Epithelial cell of proximal tubule (primary cell): ENCODE data around the gene DPEP1. TPM values are rescaled to one million over a fixed set of nuclear protein-coding genes. Genes with fewer than 3 reads are reported as not detected.

Source experiments
- DNase-seq: peaks from one replicate; pipeline ENCODE4 v3.0.0-alpha.2; 2011; ENCODE audit warnings: low read depth
- H3K4me3 ChIP-seq: 2 replicates; pipeline ENCODE4 v1.5.1; 2011; ENCODE audit warnings: low read depth, mild to moderate bottlenecking, low read length
- total RNA-seq: library from RNA; depleted of rRNA; stranded (reverse); fragments of >200 nt; gene quantifications from 2 replicates; pipeline ENCODE4 v1.2.3, GENCODE V29; 2015
- TF ChIP-seq, protein P1 (sequence below): conservative IDR thresholded peaks from 2 replicates; pipeline ENCODE4 v1.5.1; 2012; ENCODE audit warnings: low read depth, mild to moderate bottlenecking, low read length

DPEP1 gene
- total RNA-seq, 1 donor from 2014 or later = 5.0 TPM

GRCh38 chr16:89581861-89582563, 31.4 kb upstream of the DPEP1 start:
- TF ChIP-seq, protein P1, sequence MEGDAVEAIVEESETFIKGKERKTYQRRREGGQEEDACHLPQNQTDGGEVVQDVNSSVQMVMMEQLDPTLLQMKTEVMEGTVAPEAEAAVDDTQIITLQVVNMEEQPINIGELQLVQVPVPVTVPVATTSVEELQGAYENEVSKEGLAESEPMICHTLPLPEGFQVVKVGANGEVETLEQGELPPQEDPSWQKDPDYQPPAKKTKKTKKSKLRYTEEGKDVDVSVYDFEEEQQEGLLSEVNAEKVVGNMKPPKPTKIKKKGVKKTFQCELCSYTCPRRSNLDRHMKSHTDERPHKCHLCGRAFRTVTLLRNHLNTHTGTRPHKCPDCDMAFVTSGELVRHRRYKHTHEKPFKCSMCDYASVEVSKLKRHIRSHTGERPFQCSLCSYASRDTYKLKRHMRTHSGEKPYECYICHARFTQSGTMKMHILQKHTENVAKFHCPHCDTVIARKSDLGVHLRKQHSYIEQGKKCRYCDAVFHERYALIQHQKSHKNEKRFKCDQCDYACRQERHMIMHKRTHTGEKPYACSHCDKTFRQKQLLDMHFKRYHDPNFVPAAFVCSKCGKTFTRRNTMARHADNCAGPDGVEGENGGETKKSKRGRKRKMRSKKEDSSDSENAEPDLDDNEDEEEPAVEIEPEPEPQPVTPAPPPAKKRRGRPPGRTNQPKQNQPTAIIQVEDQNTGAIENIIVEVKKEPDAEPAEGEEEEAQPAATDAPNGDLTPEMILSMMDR = no peak
- no peak for DNase-seq

DNA sequence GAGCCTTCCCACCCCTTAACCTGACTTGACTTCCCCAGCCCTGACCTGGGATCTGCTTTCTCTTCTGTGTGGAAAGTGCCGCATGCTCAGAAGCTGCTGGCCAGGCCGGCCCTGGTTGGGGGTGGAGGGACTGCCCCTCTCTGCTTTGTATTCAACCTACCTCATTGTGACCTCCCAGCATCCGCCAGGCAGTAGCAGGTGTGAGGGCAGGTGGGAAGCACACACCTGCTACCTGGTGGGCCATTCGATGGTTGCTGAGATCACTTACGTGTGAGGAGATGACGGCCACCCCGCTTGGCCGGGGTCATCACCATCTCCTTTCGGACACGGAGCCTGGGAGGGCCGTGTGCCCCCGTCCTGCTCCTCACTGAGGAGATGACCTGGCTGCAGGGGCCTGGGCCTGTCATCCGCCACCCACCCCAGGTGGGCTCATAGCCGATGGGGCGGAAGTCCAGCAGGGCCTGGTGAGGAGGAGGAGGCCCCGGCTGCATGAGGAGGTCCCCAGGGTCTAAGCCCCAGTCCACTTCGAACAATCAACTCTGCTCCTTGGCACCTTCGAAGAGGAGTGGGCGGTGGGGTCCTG, 30.7 kb upstream of the DPEP1 start:
- H3K4me3 ChIP-seq = no peak overlapping the region
- TF ChIP-seq, protein P1 = no peak

More at GRCh38 chr16:89581861-89582563, 31.4 kb upstream of the DPEP1 start:
- no peak overlapping the region for H3K4me3 ChIP-seq

GRCh38 chr16:89583197-89583894, 30.1 kb upstream of the DPEP1 start:
- H3K4me3 ChIP-seq = no peak overlapping the region
- TF ChIP-seq, protein P1 = no peak
- DNase-seq = no peak

More for the DNA sequence above, 30.7 kb upstream of the DPEP1 start:
- DNase-seq = no peak

DNA sequence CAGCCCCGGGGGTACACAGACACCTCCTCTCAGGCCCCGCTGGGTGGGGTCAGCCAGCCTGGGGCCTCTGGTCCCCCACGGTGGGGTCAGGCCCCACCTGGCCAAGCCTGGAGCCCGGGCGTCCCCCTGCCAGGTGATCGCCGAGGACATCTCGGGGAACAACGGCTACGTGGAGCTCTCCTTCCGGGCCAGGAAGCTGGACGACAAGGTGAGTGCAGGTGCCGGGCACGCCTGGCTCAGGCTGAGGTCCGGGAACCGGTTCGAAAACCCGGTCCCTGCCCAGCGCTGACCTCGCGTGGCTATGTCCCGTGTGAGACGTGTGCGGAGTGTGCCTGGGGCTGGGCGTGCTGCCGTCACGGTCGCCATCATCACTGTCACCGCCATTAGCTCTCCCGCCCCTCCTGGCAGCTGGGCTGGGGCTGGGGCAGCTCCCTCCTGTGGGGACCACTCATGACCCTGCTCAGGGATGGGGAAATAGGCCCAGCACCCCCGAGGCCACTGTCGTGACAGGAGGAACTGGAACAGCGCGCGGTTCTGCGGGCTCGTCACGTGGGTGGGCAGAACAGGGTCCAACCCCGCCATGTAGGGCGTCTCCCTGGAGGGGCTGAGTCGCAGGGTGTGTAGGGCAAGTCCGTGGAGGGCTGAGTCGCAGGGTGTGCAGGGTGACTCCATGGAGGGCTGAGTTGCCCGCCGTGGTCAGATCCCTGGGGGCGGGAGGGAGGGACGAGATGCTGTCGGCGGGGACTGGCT, 29.4 kb upstream of the DPEP1 start:
- TF ChIP-seq, protein P1 = no peak
- DNase-seq = no peak
- no peak overlapping the region for H3K4me3 ChIP-seq

DNA sequence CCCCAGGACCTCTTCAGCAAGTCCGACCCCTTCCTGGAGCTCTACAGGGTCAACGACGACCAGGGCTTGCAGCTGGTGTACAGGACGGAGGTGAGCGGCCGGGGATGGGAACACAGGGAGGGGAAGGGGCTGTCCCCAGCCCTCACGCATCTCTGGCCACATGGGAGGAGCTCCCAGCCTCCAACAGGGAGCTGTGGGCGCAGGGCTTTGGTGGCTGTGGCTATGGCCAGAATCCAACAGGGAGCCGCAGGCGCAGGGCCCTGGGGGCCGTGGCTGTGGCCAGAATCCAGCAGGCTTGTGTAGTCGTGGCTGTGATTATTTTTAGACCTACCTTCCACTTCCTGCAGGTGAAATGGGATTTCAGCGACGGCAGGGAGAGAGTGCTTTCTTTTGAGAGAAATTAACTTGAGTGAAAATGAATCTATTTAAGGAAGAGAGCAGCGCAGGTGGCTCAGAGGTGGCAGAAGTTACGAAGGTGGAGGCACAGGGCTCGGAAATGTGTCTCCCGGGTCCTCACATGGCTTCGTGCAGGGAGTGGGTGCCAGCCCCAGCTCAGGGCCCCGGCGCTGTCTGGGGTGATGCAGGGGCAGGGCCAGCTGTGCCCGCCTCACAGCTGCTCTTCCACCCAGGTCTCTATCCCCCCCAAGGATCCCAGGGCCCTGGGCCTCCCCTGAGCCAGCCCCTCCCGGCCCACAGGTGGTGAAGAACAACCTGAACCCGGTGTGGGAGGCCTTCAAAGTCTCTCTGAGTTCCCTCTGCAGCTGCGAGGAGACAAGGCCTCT, 28.5 kb upstream of the DPEP1 start:
- TF ChIP-seq, protein P1 = no peak
- DNase-seq = no peak
- no peak overlapping the region for H3K4me3 ChIP-seq

GRCh38 chr16:89586218-89586617, 27.2 kb upstream of the DPEP1 start:
- TF ChIP-seq, protein P1 = no peak
- no peak overlapping the region for H3K4me3 ChIP-seq
- DNase-seq = no peak
